Cardiac fibroblast (primary cell): ENCODE results near the gene ABHD6.
"Not testable (repeated sequence)": the region's sequence is repeated elsewhere in the genome, so short reads cannot be mapped to it uniquely, and the experiment has no call there.

Experiments
- DNase-seq, 2 donors: peaks; one replicate each; pipeline versions ENCODE4 v3.0.0 to v3.0.0-alpha.2; 2010; ENCODE audit warnings: low read depth in 2 of 2
- H3K4me3 ChIP-seq, 2 donors: replicated peaks in 1 of 2; 1 replicate in 1 of 2; 2 replicates in 1 of 2; pipeline ENCODE4 v1.5.1; 2011; ENCODE audit warnings: low read depth in 2 of 2, low read length in 2 of 2, mild to moderate bottlenecking in 2 of 2, moderate library complexity in 1 of 2
- CTCF ChIP-seq: IDR thresholded peaks from one replicate; pipeline ENCODE4 v1.5.1; 2011; ENCODE audit warnings: low read depth, mild to moderate bottlenecking, low read length, inconsistent platforms

Gene ABHD6

DNA sequence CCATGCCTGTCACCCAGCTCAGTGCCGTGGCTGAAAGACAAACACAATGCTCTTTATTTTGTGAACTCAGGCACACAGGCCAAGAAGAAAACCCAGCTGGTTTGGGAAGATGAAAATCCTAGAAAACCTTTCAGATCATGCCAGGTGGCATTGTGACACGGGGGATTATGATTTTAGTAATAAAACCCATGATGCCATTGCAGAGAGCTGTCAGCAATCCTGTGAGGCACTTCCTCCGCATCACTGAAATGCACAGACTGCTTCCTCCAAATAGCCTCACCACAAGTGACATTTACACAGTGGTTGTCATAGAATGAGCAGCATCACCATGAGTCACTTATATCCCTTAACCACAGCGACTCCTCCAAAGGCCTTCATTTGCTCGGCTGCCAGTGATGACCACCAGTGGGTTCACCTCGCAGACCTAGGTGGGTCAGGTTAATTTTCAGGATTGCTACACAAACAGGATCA, 22.7 kb downstream of the ABHD6 start:
- no peak for TF ChIP-seq CTCF
- H3K4me3 ChIP-seq = no peak overlapping the region
- peak in 1 of 2 donors; percentile 81 for DNase-seq

DNA sequence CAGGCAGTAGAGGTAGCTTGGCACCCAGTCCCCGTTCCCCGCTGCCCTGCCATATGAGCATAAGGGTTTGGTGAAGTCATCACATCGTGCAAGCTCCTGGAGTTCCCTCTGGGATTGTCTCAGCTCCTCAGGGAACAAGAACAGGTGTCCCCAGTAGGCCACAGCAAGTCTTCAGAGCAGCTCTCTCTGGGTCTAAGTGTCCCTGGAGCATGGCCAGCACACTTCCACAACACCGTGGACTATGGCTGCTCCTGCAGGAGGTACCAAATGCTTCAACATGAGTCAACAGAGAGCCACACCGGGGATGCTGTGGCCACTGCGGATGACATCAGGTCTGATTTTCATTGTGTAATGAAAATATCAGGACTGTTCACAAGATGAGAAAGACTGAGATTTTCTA, 23.1 kb downstream of the ABHD6 start:
- no peak for TF ChIP-seq CTCF
- H3K4me3 ChIP-seq = no peak overlapping the region
- DNase-seq = peak in 1 of 2 donors; percentile 72

- no peak for TF ChIP-seq CTCF
- DNase-seq = no peak
- H3K4me3 ChIP-seq = no peak overlapping the region
These were observed 24.5 kb downstream of the ABHD6 start for GRCh38 chr3:58261954-58262666.

DNA sequence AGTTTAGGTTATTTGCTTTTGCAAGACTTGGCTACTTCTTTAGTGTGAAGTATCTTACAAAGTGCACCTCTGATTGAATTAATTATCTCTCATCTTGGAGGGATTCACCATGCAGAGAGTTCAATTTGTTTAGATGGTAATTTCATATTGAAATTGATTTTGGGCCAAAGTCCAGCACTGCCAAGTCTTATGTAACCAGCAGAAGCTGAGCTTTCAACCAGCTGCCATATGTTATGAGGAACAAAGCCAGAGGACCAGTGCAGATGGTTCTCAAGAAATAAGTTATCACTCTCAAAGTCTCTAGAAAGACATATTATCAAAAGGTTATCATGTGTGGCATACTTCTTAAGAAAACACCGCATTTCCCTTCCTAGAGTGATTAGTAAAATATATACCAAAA, 29.0 kb downstream of the ABHD6 start:
- DNase-seq = no peak
- H3K4me3 ChIP-seq = no peak overlapping the region
- no peak for TF ChIP-seq CTCF

- DNase-seq = not testable (repeated sequence)
These were observed 30.0 kb downstream of the ABHD6 start for GRCh38 chr3:58267543-58267942.

DNA sequence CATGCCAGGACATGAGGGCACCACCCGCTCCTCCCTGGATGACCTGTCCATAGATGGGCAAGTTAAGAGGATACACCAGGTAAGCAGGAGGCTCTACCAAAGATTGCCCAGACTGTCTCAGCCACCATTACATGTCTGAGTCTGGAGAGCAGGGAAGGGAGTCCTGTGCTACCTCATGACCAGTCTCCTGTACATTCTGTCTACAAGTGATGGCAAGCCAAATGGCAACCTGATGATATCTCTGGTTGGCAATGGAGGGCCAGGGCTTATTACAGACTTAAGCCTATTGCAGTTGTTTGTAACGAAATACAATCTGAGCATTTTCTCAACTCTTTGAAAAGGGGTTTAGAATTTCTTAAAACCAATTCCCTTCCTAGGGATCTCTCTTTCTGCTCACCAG, 31.8 kb downstream of the ABHD6 start:
- H3K4me3 ChIP-seq = no peak overlapping the region
- TF ChIP-seq CTCF = no peak
- no peak for DNase-seq

More at GRCh38 chr3:58267543-58267942, 30.0 kb downstream of the ABHD6 start:
- H3K4me3 ChIP-seq = not testable (repeated sequence)

- no peak for DNase-seq
- no peak for TF ChIP-seq CTCF
- H3K4me3 ChIP-seq = no peak overlapping the region
These were observed 32.9 kb downstream of the ABHD6 start for GRCh38 chr3:58270485-58270884.
